ENCODE results near the gene ATP2C2. TPM values are rescaled to one million over a fixed set of nuclear protein-coding genes. Genes with fewer than 3 reads are reported as not detected.

Gene ATP2C2
- total RNA-seq, 1 donor from 2014 or later = not detected

DNA sequence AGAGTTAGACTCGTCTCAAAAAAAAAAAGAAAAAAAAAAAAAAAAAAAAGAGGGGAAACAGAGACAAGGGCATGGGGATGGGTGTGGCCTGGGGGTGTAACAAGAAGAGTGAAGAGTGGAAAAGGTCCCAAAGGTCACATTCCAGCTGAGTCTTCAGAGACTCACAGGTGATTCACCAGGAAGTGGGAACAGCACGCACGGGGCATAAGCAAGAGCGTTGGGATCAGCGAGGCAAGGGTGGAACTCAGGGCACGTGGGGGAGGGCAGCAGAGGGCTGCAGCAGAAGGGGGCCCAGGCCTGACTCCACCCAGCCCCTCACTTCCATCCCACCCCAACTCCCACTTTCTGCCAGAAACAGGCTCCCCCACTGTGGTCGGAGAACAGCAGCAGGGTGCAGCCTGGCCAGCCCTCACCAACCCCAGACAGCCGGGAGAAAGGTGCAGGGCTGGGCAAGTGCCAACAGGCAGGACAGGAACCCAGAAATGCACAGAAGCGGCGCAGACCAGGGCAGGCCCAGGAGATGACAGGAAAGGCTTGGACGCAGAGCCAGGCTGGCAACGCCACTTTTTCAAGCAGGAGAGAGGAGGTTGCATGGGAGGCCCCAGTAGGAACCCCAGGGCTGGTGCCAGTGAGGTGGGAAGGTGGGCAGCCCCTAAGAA, 132.9 kb downstream of the ATP2C2 start:
- Mint-ChIP-seq H3K36me3 (ENCODE audit: low read depth) (peaks cover 34% of the 10 kb centered on the region), H3K9me3 (no peaks in the 10 kb centered on the region), H3K4me3 (no peak overlapping the region), H3K27me3 (no peaks in the 10 kb centered on the region), H3K27ac (no peak overlapping the region), H3K4me1 (peaks cover 24% of the 10 kb centered on the region)
- intact Hi-C loops (cut with micrococcal nuclease) = loop anchor here (10.0 kb wide), 3 partner anchors 386 to 546 kb away; partner anchors contain the start of genes MBTPS1 and OSGIN1
- no peak for DNase-seq

DNA sequence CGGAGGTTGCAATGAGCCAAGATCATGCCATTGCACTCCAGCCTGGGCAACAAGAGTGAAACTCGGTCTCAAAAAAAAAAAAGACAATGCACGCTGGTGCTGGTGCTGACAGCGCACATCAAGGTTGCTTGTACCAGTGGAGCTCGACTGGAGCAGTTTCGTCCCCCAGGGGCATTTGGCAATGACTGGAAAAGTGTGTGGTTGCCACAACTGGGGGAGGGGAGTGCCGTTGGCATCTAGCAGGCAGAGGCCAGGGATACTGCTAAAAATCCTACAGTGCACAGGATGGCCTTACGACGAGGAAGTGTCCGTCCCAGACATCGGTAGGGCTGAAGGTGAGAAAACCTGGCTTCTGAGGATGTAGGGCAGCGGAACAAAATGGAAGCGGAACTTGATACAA, 133.7 kb downstream of the ATP2C2 start:
- Mint-ChIP-seq H3K36me3 (ENCODE audit: low read depth) (peaks cover 27% of the 10 kb centered on the region), H3K4me3 (no peak overlapping the region), H3K27me3 (no peaks in the 10 kb centered on the region), H3K4me1 (peaks cover 30% of the 10 kb centered on the region), H3K9me3 (no peaks in the 10 kb centered on the region), H3K27ac (no peak overlapping the region)
- intact Hi-C loops (cut with micrococcal nuclease) = loop anchor here (10.0 kb wide), 3 partner anchors 387 to 547 kb away; partner anchors contain the start of genes MBTPS1 and OSGIN1
- DNase-seq = no peak

DNA sequence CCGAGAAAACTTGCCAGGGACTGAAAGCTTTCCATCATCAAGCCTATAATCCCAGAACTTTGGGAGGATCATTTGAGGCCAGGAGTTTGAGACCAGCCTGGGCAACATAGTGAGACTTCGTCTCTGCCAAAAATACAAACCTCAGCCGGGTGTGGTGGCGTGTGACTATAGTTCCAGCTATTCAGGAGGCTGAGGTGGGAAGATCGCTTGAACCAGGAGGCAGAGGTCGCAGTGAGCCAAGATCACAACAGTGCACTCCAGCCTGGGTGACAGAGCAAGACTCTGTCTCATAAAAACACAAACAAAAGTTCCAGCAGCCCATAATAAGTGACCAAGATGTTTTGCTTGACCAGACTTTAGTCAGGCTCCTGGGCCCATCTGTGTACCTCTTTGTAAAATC, 134.2 kb downstream of the ATP2C2 start:
- no peaks in the 10 kb centered on the region for H3K9me3 Mint-ChIP-seq
- H3K4me1 Mint-ChIP-seq = peaks cover 32% of the 10 kb centered on the region
- H3K4me3 Mint-ChIP-seq = no peak overlapping the region
- intact Hi-C loops (cut with micrococcal nuclease) = loop anchor here (10.0 kb wide), 3 partner anchors 388 to 548 kb away; partner anchors contain the start of genes MBTPS1 and OSGIN1
- H3K27me3 Mint-ChIP-seq = no peaks in the 10 kb centered on the region
- H3K36me3 Mint-ChIP-seq (ENCODE audit: low read depth) = peaks cover 22% of the 10 kb centered on the region
- DNase-seq = no peak
- no peak overlapping the region for H3K27ac Mint-ChIP-seq

DNA sequence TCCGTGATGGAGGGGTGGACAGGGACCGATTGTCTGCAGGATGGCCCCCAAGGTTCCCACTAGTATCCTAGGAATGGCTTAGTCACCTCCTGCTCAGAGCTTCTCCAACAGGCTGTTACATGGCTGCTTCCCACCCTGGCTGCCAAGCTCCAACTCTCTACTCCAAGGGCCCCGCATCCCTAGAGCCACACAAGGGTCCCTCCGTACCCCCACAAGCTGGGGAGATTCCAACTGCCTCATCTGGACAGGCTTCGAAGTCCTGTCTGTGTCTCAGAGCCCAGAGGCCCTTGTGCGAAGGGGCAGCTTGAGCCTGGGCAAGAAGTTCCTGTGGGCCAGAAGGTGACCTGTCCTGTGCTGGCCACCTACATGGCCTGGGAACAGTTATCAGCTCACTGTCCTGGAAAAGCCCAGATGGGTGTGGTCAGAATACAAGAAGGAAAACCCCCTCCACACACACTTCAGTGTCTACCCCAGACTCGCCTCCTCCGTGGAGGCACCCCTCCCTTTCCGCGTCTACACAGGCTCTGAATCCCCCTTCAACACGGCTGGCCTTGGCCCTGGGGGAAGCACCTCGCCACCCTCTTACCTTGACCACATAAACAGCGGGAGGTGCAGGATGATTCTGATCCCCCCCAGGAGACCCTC, 135.5 kb downstream of the ATP2C2 start:
- no peaks in the 10 kb centered on the region for H3K27me3 Mint-ChIP-seq
- no peaks in the 10 kb centered on the region for H3K9me3 Mint-ChIP-seq
- H3K27ac Mint-ChIP-seq = no peak overlapping the region
- no peak for DNase-seq
- peaks cover 38% of the 10 kb centered on the region for H3K4me1 Mint-ChIP-seq
- intact Hi-C loops (cut with micrococcal nuclease) = loop anchor here (1.0 to 10.0 kb wide), 4 partner anchors 227 to 549 kb away; partner anchors contain the start of genes MBTPS1 and OSGIN1
- H3K4me3 Mint-ChIP-seq = peak overlapping the region; percentile 83
- peaks cover 12% of the 10 kb centered on the region for H3K36me3 Mint-ChIP-seq (ENCODE audit: low read depth)

DNA sequence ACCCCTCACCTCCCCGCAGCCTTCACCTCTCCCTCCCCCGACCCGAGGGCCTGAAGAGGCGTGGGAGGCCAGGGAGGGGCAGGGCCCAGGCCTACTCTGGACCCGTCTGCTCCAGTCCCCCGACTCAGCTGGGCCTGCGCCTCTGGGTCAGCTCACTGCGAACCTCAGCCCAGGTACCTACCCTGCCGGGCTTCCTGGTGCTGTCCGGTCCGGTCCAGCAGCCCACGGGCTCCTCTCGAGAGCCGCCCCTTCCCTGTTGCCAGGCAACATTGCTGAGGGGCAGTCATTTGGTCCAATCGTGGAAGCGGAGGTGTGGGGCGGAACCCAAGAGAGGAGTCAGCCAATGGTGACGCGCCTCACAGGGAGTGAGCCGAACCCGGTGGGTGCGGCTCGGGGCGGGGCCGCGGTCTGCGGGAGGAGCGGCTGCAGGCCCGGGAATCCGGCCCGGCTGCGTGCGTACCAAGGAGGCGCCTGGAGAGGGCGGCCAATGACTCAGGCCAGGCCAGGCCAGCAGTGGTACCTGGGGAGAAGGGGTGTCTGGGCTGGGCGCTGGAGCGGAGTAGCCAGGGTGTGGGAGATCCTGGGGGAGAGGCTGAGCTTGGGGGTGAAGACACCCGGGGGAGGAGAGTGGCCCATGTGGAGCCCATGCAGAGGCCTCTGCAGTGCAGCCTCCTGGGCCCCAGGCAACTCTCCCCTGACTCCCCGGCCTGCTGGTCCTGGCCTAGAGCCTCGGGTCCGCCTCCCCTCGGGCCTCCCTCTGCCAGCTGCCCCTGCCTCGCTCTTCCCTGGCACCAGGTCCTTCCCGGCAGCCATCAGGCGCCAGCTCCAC, 136.3 kb downstream of the ATP2C2 start, which contains the start of gene MEAK7:
Gene MEAK7 (minus strand): TSS at position 240 of the 829 bp plus-strand sequence. CDS start 6,573 bp downstream, outside the sequence.
- H3K9me3 Mint-ChIP-seq = no peaks in the 10 kb centered on the region
- intact Hi-C loops (cut with micrococcal nuclease) = loop anchor here (1.0 to 10.0 kb wide), 4 partner anchors 227 to 550 kb away; partner anchors contain the start of genes MBTPS1 and OSGIN1
- H3K36me3 Mint-ChIP-seq (ENCODE audit: low read depth) = peaks cover 6% of the 10 kb centered on the region
- H3K4me1 Mint-ChIP-seq = peaks cover 41% of the 10 kb centered on the region
- H3K4me3 Mint-ChIP-seq = peak within 1 kb of the TSS; percentile 83
- no peaks in the 10 kb centered on the region for H3K27me3 Mint-ChIP-seq
- peak within 1 kb of the TSS; percentile 87 for H3K27ac Mint-ChIP-seq
- DNase-seq = peak; percentile 100

DNA sequence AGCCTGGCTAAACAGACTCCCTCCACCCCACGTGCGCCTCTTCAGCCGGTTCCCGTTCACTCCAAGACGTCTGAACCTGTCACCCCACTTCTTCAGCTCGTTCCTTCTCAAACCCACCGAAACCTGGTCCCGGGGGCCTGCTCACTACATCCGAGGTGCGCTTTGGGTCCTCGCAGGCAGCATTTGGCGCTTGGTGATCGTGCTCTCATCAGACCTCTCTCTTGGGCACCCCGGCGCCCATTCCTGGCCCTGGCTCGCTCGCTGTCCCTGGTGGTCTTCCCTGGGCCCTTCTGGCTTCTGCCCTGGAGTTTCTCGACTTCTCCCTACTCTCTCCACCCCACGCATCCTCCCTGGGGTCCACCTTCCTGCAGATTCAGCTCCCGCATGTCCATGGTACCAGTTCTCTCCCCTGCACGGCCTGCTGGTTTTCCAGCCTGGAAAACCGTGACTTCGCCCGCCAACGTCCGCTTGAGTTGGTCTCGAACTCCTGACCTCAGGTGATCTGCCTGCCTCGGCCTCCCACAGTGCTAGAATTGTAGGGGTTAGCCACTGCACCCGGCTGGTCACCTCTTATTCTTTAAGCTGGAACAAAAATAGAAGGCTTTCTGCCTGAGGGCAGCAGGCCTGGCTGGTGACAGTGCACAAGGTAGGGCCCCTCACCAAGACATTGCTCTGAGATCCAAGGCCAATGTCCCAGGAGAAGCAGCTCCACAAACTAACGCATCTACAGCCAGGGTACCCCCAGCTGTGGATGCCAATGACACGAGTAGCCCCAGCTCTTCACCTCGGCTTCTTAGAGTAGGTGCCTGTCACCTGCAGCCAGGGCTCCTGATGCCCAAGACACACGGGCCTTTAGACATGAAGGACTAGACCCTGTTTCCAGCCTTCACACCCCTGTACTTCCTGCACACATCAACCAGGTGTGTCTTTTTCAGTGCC, 137.2 kb downstream of the ATP2C2 start:
- H3K36me3 Mint-ChIP-seq (ENCODE audit: low read depth) = peaks cover 6% of the 10 kb centered on the region
- peaks cover 42% of the 10 kb centered on the region for H3K4me1 Mint-ChIP-seq
- H3K27ac Mint-ChIP-seq = peak overlapping the region; percentile 87
- H3K4me3 Mint-ChIP-seq = peak overlapping the region; percentile 83
- no peaks in the 10 kb centered on the region for H3K9me3 Mint-ChIP-seq
- DNase-seq = peak; percentile 61
- no peaks in the 10 kb centered on the region for H3K27me3 Mint-ChIP-seq
- intact Hi-C loops (cut with micrococcal nuclease) = loop anchor here (1.0 to 10.0 kb wide), 4 partner anchors 10 to 551 kb away; partner anchors contain the start of genes MBTPS1 and OSGIN1

DNA sequence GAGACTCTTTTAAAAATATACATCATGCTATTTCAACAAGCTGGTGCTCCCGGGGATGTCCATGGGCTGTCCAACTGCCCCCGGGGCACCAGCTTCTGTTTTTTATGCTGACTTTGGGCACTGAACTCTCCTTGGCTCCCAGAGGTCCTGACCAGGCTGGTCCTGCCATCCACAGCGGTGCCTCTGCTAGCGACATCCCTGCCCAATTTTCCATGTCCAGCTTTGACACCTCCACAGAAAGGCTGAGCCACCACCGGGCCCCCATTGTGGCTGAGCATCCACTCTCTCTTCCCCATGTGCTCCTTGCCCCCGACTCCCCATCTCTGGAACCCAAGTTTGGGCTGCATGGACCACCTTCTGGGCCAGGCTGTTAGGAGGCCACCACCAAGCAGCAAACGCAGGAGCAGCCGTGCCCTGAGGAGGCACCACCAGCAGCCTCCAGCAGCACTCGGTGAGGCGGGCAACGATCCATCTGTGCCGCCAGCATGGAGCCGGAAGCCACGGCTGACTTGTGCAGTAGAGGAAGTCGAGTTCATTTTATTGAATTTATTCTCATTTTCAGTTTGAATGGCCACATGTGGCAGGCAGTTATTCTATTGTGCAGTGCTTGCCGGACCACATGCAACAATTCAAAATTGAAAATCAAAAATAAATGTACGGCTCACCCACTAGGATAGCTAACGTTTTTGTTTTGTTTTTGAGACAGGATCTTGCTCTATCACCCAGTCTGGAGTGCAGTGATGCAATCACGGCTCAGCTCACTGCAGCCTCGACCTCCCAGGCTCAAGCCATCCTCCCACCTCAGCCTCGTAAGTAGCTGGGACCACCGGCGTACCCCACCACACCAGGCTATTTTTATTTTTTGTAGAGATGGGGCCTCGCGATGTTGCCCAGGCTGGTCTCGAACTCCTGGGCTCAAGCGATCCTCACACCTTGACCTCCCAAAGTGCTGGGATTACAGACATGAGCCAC, 139.0 kb downstream of the ATP2C2 start:
- Mint-ChIP-seq H3K27ac (peak overlapping the region; percentile 87), H3K4me1 (peaks cover 52% of the 10 kb centered on the region), H3K4me3 (peak overlapping the region; percentile 76), H3K27me3 (no peaks in the 10 kb centered on the region), H3K36me3 (ENCODE audit: low read depth) (peaks cover 2% of the 10 kb centered on the region), H3K9me3 (no peaks in the 10 kb centered on the region)
- DNase-seq = peak; percentile 77
- intact Hi-C loops (cut with micrococcal nuclease) = loop anchor here (10.0 kb wide), 3 partner anchors 392 to 552 kb away; partner anchors contain the start of genes MBTPS1 and OSGIN1

DNA sequence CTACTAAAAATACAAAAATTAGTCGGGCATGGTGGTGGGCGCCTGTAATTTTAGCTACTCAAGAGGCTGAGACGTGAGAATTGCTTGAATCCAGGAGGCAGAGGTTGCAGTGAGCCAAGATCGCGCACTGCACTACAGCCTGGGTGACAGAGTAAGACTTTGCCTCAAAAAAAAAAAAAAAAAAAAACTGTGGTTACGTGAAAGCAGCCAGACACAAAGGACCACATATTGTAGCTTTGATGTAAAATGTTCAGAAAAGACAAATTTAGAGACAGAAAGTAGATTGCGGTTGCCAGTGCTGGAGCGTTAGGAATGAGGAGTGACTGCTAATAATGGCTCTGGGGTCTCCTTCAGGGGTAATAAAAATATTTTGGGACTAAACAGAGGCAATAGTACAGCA, 140.2 kb downstream of the ATP2C2 start:
- H3K36me3 Mint-ChIP-seq (ENCODE audit: low read depth) = peaks cover 4% of the 10 kb centered on the region
- peak overlapping the region; percentile 12 for H3K27ac Mint-ChIP-seq
- no peaks in the 10 kb centered on the region for H3K27me3 Mint-ChIP-seq
- H3K4me1 Mint-ChIP-seq = peaks cover 58% of the 10 kb centered on the region
- H3K4me3 Mint-ChIP-seq = peak overlapping the region; percentile 6
- peak; percentile 79 for DNase-seq
- no peaks in the 10 kb centered on the region for H3K9me3 Mint-ChIP-seq
- intact Hi-C loops (cut with micrococcal nuclease) = loop anchor here (10.0 kb wide), 3 partner anchors 394 to 554 kb away; partner anchors contain the start of genes MBTPS1 and OSGIN1

DNA sequence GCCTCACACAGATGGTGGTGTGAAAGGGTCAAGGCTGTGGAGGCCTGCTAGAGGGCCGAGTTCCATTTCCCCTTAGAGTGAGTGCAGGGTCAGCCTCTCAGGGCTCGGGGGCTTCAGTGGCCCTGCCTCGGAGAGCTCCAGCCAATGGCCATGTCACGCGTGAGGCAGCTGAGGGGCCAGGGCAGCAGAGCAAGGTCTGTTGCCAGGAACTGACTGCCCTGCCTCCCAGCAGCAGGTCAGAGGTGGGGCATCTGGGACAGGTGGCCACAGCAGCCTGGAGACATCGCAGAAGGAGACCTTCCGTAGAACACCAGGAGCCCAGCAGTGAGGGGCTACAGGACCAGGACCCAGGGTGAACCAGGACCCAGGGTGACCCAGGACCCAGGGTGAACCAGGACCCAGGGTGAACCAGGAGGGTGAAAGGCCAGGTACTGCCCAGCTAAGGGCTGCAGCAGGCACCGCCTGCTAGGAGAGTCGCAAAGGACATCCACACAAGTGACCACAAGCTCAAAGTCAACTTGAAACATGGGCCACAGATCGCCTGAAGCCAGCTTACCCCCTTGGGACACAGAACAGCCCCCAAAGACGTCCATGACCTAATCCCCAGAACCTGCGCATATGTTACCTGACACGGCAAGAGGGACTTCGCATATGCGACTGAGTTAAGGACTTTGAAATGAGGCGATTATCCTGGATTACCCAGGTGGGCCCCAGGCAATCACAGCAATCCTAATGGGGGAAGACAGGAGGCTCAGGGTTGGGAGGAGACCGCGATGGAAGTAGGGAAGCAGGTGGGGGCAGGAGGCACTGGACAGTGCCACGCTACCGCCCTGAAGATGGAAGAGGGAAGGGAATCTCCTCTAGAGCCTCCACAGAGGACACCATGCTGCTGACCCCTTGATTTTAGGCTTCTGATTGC, 141.0 kb downstream of the ATP2C2 start:
- peak overlapping the region; percentile 6 for H3K27ac Mint-ChIP-seq
- peaks cover 60% of the 10 kb centered on the region for H3K4me1 Mint-ChIP-seq
- H3K36me3 Mint-ChIP-seq (ENCODE audit: low read depth) = peaks cover 6% of the 10 kb centered on the region
- DNase-seq = no peak
- no peaks in the 10 kb centered on the region for H3K9me3 Mint-ChIP-seq
- no peak overlapping the region for H3K4me3 Mint-ChIP-seq
- H3K27me3 Mint-ChIP-seq = no peaks in the 10 kb centered on the region
- intact Hi-C loops (cut with micrococcal nuclease) = loop anchor here (10.0 kb wide), 3 partner anchors 394 to 554 kb away; partner anchors contain the start of genes MBTPS1 and OSGIN1

DNA sequence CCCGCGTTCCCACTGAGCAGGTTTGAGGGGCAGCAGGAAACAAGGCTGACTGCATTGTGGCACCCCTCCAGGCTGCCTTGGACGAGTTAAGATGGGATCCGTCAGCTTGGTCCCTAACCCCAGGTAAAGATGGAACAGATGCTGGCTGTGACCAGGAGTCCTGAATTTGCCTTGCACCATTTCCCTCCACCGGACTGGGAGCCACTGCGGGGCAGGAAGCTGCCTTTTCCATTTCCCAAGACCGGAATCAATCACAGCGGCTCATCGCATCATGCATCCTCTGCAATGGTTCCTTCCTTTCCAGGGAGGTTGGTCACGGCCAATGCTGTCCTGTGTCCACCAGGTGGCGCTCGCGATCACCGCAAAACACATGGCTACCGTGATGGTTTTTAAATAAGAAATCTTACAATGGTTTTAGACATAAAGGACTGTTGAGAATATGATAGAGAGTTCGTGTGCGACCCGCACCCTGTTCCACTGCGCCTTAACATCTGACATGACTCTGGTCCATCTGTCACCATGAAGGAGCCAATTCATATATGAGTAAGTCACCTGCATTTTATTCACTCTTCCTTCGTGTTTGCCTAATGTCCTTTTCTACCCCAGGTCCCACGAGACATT, 143.0 kb downstream of the ATP2C2 start:
- intact Hi-C loops (cut with micrococcal nuclease) = loop anchor here (1.0 to 5.0 kb wide), 4 partner anchors 43 to 211 kb away; partner anchors contain the start of gene COTL1
- H3K4me3 Mint-ChIP-seq = peak overlapping the region; percentile 10
- H3K27ac Mint-ChIP-seq = peak overlapping the region; percentile 77
- H3K27me3 Mint-ChIP-seq = no peaks in the 10 kb centered on the region
- H3K4me1 Mint-ChIP-seq = peaks cover 58% of the 10 kb centered on the region
- peak; percentile 95 for DNase-seq
- peaks cover under 1% of the 10 kb centered on the region for H3K9me3 Mint-ChIP-seq
- peaks cover 10% of the 10 kb centered on the region for H3K36me3 Mint-ChIP-seq (ENCODE audit: low read depth)

Measured in activated CD4-positive, alpha-beta T cell treated with anti-CD3 and anti-CD28 coated beads, Interleukin-2, amount 10 ng/mL, durations not matched to agents 24 days and 14 days (primary cell).